Kidney (tissue), 14 donors: ENCODE data around the gene STRA6. TPM values are rescaled to one million over a fixed set of nuclear protein-coding genes. Genes with fewer than 3 reads are reported as not detected.
A peak's percentile ranks its signal among the peaks of the same experiment; 100 is the strongest.

Experiments used
- DNase-seq, 5 donors: peaks; one replicate each; pipeline ENCODE4 v3.0.0-alpha.2; 2013 to 2020
- FAIRE-seq: peaks from 2 replicates; lab custom pipeline; 2012; peaks lifted over from hg19 to GRCh38; lab: Jason Lieb, UNC
- H3K27ac ChIP-seq, 2 donors: one replicate each; pipeline ENCODE4 v1.7.0; 2013; ENCODE audit warnings: low read depth in 2 of 2, low read length in 2 of 2, inconsistent platforms in 1 of 2
- H3K27me3 ChIP-seq: one replicate; pipeline ENCODE4 v1.7.1; 2013; ENCODE audit warnings: low read length, inconsistent platforms; ENCODE audit not compliant: control insufficient read depth, insufficient read depth
- H3K36me3 ChIP-seq, 3 donors: one replicate each; pipeline versions ENCODE4 v1.7.0 to v1.7.1; 2013; ENCODE audit warnings: low read length in 3 of 3, control low read depth in 1 of 3, inconsistent platforms in 1 of 3; ENCODE audit not compliant: insufficient read depth in 3 of 3, control insufficient read depth in 2 of 3
- H3K4me1 ChIP-seq, 3 donors: one replicate each; pipeline versions ENCODE4 v1.7.0 to v1.7.1; 2013; ENCODE audit warnings: low read length in 3 of 3, inconsistent platforms in 1 of 3, low read depth in 1 of 3; ENCODE audit not compliant: control insufficient read depth in 2 of 3, insufficient read depth in 2 of 3
- H3K4me3 ChIP-seq, 3 donors: one replicate each; pipeline versions ENCODE4 v1.7.0 to v1.8.1; 2013; ENCODE audit warnings: low read length in 3 of 3, control low read depth in 1 of 3, inconsistent platforms in 1 of 3
- H3K9ac ChIP-seq, 3 donors: one replicate each; pipeline versions ENCODE4 v1.7.0 to v1.7.1; 2013; ENCODE audit warnings: low read length in 3 of 3, control low read depth in 1 of 3, inconsistent platforms in 1 of 3
- H3K9me3 ChIP-seq, 3 donors: one replicate each; pipeline versions ENCODE4 v1.7.0 to v1.7.1; 2013; ENCODE audit warnings: low read length in 3 of 3, control low read depth in 1 of 3, inconsistent platforms in 1 of 3; ENCODE audit not compliant: control insufficient read depth in 2 of 3, insufficient read depth in 1 of 3
- CTCF ChIP-seq: IDR thresholded peaks from 3 replicates; pipeline ENCODE4 v1.5.1; 2012; ENCODE audit warnings: mild to moderate bottlenecking, moderate library complexity, borderline replicate concordance; ENCODE audit not compliant: insufficient read depth; ENCODE audit errors: extremely low read depth
- intact Hi-C: fragments of 100-400 bp; cut with DNase I; formaldehyde crosslinking; loops from one replicate; pipeline ENCODE4 v1.11.1; 2022
- polyA plus RNA-seq: library from polyadenylated mRNA; stranded (reverse); fragments of 350-450 nt; fragmentation: Illumina TruSeq; extraction: RNeasy Lipid Tissue Mini Kit (QIAGEN cat#74804); gene quantifications from one replicate; pipeline ENCODE4 v1.2.3, GENCODE V29; 2014; ENCODE audit warnings: low read depth, low replicate concordance; ENCODE audit not compliant: insufficient read depth
- total RNA-seq: library from RNA; stranded (reverse); fragmentation: NEBNext Ultra II Directional; extraction: Animal tissue kit (Norgen Biotek cat#: 25700); gene quantifications from one replicate; pipeline ENCODE4 v1.2.1, GENCODE V29; 2021
- donor health status: control.
- donor health status: control.
- donor health status: control.
- donor health status: control.
- donor health status: control.
- donor health status: DM: yes; HTN: yes; CAD: no.
- donor health status: Normal renal cell carcinoma (clear cell type).

Gene STRA6
- total and polyA plus RNA-seq, 2 donors from 2014 or later = 2.0 to 31.9 TPM

DNA sequence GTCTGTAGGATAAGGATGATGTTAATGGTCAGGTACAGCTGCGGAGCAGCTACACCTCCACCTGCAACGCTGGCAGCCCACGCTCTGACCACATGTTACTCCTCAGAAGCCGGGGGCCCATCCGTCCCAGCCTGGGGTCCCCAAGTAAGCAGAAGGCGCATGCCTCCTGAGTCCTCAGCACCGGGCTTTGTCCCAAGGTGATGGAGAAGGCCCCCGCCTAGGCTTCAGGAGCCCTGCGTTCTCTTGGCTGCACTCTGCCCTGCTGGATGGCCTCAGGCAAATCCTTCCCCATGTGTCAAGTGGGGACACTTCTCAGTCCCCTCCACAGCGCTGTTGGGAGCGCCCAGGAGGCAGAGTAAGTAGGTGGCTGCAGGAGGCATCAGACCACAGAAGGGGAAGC is 14.4 kb downstream of the STRA6 start:
- no peak overlapping the region for H3K27ac ChIP-seq
- no peaks in the 10 kb centered on the region for H3K36me3 ChIP-seq
- intact Hi-C loops = no loop called here
- H3K9me3 ChIP-seq = no peaks in the 10 kb centered on the region
- no peak for TF ChIP-seq CTCF
- no peaks in the 10 kb centered on the region for H3K4me1 ChIP-seq
- DNase-seq (no peak), FAIRE-seq (no peak)
- H3K27me3 ChIP-seq = no peaks in the 10 kb centered on the region
- H3K4me3 ChIP-seq = no peak overlapping the region
- no peak overlapping the region for H3K9ac ChIP-seq

- no peak for TF ChIP-seq CTCF
- Histone ChIP-seq H3K4me1 (peaks cover 0 to 2% (median 0%) of the 10 kb centered on the region in 3 donors), H3K27ac (no peak overlapping the region), H3K36me3 (no peaks in the 10 kb centered on the region), H3K4me3 (no peak overlapping the region), H3K9me3 (no peaks in the 10 kb centered on the region), H3K9ac (no peak overlapping the region), H3K27me3 (no peaks in the 10 kb centered on the region)
- intact Hi-C loops = no loop called here
- no peak for DNase-seq
- no peak for FAIRE-seq
These were observed 16.8 kb downstream of the STRA6 start for GRCh38 chr15:74185710-74186348.

DNA sequence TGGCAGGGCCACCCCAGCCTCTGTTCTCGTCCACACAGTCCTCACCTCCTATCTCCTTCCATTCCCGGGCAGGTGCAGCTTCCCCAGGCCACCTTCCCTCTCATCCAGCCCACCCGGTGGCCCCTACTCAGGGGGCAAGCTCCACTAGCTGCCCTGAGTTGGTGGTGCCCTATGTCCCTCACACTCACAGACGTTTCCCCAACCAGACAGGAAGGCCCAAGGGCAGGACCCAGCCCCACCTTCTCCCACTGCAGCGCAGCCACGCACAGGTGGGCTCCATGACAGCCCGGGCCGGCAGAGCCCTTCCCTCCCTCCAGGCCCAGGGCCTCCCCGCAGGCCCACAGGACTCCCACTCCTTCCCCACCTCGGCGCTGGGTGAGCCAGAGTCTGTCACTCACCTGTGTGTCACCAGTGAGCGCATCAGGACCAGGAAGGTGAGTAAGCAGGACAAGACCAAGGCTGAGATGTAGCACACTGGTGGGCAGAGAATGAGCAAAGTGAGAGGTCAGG is 17.9 kb downstream of the STRA6 start:
- DNase-seq = peak in 1 of 5 donors; percentile 39
- no peaks in the 10 kb centered on the region for H3K9me3 ChIP-seq
- no peaks in the 10 kb centered on the region for H3K36me3 ChIP-seq
- H3K9ac ChIP-seq = no peak overlapping the region
- intact Hi-C loops = no loop called here
- TF ChIP-seq CTCF = no peak
- H3K27me3 ChIP-seq = no peaks in the 10 kb centered on the region
- H3K4me3 ChIP-seq = no peak overlapping the region
- peaks cover 0 to 11% (median 0%) of the 10 kb centered on the region in 3 donors for H3K4me1 ChIP-seq
- H3K27ac ChIP-seq = no peak overlapping the region
- FAIRE-seq = no peak
